GM19438 (cell line): ENCODE data around the gene STOX2.
"Not testable (repeated sequence)": the region's sequence is repeated elsewhere in the genome, so short reads cannot be mapped to it uniquely, and the experiment has no call there.

Experiments
- ATAC-seq: cut with Tn5 transposase; IDR thresholded peaks from one replicate; pipeline ENCODE4 v1.9.1; 2021; ENCODE audit warnings: low read depth; ENCODE audit not compliant: unreplicated experiment

STOX2 gene

DNA sequence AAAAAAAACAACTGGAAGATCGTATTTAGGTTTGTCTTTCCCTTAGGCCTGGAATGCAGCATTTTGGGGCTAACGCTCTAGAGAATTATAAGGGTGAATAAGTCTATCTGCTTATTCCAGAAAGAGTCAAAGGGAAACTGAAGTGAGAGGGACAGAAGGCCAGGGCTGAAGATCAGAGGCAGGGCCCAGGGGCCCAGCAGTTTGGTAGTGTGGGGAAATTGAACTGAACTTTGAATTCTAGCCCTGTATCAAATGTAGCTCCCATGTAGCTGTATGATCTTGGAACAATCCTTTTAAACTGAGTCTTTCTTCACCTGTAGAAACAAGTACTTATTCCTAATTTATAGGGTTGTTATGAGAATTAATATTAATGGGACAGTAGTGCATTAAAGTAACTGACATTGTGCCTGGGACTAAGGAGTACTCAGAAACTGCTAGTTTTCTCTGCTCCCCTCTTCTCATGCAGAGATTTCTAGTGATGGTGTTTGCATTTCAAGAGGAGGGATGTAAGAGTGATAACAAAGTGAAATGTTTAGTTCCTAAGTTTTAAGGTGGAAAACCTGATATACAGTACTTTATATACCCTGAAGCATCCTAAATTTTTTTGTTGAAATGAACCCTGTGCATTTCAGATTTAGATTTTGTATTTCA is 30.4 kb downstream of the STOX2 start:
- ATAC-seq, result no peak

DNA sequence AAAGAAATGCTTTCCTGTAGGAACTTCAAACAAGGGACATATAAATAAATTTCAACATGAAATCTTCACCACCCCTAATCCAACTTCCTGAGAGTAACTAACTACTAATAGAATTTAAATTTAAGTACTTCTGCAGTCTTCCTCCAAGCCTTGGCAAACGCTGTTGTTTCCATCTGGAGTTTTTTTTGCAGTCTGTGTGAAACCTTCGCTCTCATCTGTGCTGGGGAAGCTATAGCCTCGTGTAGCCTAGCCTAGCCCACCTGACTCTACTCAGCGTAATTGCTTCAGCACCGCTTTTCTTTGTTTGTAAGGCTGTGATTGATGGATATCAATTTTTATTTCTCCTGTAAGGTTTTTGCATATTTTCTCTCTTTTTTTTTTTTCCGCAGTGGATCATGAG is 30.9 kb downstream of the STOX2 start:
- no peak for ATAC-seq

DNA sequence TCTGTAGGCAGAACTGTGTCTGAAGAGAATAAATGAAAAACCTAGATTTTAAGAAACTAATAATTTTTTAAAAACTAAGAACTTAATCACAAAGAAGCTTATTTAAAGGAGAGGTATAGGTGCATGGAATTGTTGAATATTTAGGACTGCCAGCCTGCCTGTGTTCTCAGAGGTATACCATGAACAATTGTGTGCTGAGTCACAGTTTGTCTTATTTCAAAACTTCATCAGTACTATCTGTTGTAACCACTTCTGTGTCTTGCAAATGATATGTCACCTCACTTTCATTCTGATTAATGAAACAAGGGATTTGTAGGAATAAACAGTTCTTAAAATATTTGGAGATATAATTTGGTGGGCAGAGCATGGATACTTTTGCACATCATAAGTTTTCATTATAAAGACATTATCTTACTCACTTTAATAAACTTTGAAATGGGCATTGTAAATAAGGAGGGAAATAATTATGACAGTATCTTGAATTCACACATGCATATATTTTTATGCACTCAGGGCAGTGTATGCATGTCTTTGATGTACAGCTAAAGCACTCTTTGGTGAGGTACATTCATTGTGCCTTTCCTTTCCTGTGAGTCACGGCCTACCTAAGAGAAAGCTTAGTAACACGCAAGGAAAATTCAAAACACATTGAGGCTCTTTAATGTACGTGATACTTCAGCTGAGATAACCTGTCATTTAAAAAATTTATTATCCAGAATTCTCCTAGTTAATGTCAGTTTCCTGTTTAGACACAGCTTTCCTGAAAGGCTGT is 31.7 kb downstream of the STOX2 start:
- ATAC-seq, result no peak

DNA sequence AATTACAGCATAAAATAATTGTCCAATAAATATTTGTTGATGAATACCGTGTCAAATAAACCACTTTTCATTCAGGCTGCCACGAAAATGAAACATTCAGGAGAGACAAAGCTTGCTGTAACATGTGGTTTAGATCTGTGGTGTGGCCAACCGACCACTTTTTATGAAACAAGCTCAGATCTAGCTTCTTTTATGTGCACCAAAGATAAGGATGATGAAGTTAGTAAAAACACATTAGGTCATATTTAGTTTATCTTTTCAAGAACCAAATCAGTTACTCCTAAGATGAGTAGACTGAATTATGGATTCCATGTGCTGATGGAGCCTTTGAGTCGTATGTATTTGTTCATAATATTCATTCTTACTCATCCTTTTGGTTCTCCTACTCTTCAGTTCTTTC is 35.8 kb downstream of the STOX2 start:
- ATAC-seq, result no peak

DNA sequence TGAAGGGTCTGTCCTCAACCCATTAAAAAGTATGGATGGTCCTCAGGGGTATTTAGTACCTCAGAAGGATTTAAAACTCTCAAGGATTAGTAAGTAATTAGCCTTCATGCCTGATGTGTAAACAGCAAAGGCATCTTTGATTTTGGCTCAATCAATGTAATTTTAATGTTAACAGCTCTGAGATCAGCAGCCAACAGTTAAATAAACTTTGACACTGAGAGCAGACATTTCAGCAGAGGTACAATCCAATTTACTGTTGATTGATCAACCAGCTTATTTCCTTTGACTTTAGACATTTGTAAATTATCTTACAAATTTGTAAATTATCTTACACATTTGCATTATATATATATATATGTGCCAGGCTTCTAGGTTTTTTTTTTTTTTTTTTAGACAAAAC is 36.9 kb downstream of the STOX2 start:
- ATAC-seq, result no peak

DNA sequence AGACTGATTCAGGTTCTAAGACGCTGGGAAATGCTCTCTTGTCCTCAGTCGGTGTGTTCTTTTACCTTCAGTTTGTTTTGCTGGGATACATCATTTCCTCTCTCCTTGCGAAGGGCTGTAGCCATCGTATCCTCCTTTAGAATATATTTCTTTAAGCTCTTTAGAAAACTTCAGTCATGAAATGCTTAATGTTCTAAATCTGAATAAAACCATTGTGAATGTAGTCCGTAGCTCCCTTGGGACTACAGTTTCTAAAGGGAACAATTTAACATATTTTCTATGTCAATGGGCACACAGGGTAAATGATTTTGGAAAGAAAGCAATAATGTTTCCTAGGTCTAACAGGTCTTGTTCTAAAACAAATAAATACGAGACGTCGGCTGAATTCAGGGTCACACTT is 40.6 kb downstream of the STOX2 start:
- no peak for ATAC-seq

DNA sequence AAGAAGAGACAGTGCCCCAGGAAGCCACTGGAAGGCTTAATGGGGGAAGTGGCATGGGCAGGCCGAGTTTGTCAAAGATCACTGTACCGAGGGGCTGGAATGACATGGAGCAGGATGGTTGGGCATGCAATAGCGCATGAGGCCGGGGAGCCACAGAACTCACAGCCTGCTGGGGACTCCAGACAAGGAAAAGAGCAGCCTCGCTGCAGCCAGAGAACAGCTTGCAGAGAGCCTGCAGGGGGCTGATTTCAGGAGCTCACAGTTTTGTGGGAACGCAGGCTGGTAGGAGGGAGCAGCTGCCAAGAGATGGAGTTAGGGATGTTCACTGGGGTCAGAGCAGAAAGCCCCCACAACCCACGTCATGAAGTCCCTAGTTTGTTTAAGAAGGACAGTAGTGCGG is 45.4 kb downstream of the STOX2 start:
- ATAC-seq, result no peak

DNA sequence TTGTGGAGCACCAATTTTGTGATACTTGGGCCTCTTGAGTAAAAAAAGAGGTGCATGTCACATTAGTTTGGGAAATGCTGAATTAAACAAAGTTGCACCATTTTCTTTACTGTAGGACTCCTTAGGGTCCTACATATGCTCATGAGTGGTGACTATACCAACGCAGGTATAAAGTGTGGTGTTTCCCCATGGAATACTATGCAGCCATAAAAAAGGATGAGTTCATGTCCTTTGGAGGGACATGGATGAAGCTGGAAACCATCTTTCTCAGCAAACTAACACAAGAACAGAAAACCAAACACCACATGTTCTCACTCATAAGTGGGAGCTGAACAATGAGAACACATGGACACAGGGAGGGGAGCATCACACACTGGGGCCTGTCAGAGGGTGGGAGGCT is 47.5 kb downstream of the STOX2 start:
- ATAC-seq, result not testable (repeated sequence)

DNA sequence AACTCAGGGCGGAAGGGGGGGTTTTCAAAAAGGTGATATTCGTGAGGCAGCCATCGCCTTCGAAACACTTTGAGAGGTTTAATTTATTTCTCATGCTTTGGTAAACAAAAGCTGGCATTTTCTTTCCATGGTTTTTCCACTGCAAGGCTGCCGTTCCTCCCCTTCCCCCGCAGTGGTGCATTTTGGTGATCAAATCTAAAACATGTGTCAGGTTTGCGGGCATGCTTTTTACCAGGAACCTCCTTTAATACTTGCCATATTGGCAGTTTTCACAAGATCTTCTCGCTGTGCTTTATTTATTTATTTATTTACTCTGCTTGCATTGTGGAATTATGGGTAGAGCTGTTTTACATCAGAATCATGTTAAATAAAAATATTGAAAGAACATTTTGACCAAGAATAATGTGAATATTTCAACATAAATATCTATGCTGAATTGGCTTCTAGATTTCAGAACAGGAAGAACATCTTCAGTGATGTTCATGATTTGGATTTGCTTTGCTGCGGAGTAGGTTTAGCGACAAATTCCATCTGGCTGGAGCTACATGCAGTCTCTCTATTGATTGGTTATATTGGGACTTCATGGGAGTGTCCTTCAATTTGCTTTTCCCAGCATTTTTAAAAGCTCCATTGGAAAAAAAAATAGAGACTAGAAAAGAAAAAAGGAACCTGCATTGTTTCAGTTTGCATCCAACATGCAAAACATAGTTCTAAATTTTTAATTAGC is 54.4 kb downstream of the STOX2 start:
- ATAC-seq, result no peak

DNA sequence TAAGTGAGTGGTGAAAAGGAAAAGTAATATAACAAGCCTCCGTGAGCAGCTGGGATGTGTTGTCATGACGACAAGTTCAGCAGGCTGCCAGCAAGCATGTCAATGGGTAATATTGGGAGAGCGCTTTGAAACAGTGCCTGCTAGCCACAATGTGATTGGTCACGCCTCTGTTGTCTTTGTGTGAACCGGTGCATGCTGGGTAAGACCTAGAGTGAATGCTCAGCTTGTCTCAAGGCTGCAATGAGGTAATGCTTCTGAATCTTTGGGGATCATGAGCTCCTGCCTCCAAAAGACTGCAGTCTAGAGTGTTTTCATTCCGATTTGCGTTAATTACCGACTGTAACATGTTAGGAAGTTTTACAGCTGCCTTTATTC is 54.9 kb downstream of the STOX2 start:
- no peak for ATAC-seq

DNA sequence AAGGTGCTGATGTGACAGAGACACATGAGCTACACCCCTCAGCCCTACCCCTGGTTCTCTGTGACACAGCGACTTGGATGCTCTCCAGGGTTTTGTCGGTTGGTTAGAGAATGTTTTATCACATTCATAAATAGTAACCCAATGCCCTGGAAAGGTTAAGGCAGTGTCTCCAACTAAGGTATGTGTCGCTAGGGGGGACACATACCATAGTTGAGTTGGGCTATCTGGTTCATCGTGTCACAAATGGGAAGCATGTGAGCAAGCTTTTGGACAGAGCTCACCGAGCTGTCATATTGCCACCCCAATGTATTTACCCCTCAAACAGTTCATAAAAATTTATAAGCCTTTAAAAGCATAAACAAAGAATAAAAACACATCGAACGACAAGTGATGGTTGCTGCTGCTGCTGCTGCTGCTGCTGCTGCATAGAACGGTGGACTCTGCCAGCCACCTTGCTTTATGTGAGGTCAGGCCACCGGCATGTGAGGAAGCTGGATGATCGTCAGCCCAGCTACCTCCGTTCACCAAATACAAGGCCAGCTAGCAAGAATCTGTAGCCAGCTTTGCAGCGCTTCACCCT is 55.9 kb downstream of the STOX2 start:
- no peak for ATAC-seq

DNA sequence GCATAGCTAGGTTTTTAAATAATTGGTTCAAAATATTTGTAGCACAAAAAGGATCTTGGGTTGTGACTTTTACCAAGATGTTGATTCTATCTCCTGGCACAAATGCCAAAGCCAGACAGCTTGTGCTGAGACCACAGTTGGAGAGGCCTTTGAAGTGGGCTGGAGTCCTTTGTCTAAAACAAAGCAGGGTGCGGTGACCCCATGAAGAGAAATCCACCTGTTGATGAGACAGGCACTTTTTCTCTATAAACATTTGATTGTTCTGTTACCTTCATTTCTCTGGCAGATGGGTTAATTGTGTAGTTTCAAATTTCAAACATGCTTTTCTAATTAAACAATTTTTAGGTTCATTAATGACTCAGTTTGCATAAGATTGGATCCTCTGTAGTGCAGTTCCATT is 56.7 kb downstream of the STOX2 start:
- no peak for ATAC-seq

DNA sequence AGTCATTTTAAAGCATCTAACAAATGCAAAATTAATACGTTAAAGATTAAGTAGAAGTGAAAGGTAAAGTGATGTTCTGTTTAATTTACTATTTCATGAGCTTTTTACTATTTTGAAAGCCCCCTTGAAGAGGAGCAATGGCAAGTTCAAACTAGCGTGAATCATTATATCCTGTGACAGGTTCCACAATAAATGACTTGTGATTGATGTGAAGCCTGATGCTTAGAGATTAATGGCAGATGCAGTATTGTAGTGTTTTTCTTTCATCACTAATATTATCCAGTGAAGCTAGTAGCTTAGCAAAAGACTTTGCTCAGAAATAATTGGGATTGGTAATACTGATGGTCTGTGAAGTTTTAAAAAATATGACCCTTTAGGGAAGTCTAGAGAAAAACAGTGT is 57.3 kb downstream of the STOX2 start:
- ATAC-seq, result no peak

DNA sequence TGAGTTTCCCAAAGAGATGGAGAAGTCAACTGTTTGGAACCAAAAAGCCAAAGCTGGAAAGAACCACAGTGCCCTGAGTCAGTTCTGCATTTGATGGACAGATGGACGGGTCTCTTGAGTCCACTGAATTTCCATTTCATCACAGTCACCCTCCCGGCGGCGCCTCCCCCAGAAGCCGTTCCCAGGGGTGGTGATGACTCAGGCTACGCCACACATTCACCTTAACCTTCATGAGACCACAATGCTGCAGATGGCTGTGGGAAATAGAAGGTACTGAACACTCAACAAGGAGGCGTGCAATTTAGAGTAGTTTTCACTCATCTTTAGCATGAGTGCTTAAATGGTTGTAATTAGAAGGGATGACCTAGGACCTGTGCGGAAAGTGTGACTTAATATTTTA is 61.3 kb downstream of the STOX2 start:
- ATAC-seq, result no peak

DNA sequence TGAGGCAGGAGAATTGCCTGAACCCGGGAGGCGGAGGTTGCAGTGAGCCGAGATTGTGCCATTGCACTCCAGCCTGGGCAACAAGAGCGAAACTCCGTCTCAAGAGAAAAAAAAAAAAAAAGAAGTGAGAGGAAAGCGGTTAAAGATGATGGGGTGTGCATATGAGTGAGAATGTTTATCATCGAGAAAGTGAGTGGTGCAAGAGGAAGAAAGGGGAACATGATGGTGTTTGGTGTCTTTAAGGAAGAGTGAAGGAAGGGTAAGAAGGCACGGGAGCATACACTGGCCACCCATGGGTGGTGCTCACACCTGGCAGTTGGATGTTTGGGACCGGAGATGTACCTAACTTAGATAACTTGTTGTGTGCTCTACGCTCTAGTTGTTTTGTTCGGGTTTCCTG is 62.2 kb downstream of the STOX2 start:
- ATAC-seq, result no peak

DNA sequence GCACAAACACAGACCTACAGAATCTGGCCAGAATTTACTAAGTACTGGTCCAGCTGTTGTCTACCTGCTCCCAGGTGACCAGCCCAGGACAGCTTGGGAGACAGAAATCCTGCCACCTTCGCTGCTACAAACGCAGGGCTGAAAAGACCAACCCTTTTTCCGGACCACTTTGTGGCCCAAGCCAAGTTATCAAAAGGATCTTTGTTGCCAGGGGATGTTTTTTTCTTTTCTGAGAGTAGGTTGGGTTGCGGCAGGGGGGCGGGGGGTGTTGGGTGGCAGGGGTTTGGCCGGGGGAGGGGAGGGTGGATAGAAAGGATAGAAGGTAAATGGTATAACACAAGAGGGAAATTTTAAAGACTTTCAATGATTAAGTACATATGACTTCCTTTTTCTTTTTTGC is 63.4 kb downstream of the STOX2 start:
- no peak for ATAC-seq

DNA sequence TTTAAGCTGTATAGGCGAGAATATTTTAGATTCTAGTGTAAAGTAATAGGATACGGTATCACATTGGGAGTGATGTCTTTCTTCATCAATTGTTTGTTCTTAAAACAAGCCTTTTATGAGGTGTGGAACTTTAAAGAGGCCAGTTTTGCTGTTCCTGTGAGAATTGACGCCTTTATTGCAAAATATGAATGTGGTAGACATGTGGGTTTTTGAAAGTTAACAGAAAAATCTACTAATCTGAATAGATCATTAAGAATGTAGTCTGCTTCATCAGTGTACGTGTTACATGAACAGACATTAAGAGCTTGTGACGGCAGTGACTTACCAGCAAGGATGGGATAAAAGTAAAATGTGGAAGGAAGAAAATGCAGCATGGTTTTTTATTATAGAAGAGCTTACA is 63.8 kb downstream of the STOX2 start:
- ATAC-seq, result no peak

DNA sequence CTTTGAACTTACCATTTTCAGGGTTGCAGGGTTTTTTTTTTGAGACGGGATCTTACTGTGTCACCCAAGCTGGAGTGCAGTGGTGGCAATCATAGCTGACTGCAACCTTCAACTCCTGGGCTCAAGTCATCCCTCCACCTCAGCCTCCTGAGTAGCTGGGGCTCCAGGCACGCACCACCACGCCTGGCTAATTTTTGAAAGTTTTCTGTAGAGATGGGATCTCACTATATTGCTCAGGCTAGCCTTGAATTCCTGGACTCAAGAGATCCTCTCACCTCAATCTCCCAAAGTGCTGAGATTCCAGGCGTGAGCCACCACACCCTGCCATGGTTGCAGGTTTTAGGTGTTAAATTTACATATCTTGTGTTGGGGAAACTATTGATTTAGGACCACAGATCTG is 64.5 kb downstream of the STOX2 start:
- no peak for ATAC-seq

DNA sequence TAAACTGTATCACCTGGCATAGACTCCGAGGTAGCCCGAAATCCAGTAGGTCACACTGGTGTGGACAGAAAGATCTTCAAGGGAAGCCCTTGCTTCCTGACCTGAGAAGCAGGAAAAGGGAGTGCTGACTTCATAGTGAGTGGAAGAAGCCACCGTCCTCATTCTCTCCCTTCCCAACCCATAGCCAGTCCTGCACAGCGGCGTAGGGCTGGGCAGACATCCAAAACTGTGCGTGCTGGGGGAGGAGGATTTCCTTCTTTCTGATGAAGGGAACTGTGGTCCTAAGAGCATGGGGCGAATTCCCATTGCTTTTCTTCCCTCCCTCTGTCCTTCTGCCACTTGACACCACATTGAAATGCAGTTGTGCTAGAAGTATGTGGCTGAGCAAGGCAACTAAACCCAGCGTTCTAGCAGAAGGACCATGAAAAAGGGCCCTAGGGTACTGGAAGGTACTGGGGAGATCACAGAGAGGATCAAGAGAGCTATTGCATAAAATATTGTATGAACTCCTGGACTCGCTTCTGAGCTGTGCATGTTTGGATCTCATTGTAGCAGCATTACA is 66.9 kb downstream of the STOX2 start:
- no peak for ATAC-seq

DNA sequence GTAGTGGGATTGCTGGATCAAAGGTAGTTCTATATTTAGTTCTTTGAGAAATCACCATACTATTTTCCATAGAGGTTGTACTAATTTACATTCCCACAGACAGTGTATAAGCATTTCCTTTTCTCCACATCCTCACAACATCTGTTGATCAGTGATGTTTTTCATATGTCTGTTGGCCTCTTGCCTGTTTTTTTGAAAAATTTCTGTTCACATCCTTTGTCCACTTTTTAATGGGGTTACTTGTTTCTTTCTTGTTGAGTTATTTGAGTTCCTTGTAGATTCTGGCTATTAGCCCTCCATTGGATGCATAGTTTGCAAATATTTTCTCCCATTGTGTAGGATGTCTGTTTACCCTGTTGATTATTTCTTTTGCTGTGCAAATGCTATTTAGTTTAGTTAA is 72.6 kb downstream of the STOX2 start:
- no peak for ATAC-seq

DNA sequence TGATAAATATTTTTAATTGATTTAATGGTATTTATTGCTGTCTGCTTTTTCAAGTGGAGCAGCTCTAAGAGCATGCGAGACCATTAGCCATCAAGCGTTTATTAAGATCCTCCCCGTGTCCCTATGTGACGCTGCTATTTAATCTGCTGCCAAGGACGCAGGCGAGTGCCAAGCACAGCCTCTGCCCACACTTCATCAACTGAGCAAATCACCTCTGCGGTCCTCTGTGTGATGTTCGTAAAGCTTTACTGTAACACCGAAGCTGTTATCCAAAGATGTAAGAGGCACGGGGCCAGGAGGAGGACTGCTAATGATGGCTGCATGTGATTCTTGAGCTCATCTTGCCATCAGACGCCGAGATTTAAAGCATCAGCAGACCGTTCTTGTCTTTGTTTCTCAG is 79.5 kb downstream of the STOX2 start:
- no peak for ATAC-seq
